SH-SY5Y (cell line): ENCODE results near the gene CRYBA2.

Experiments
- GATA2 ChIP-seq: IDR thresholded peaks from 2 replicates; pipeline ENCODE4 v1.6.1; 2011; ENCODE audit warnings: mild to moderate bottlenecking, low read depth, low read length
- GATA3 ChIP-seq: IDR thresholded peaks from 2 replicates; pipeline ENCODE4 v1.6.1; 2011; ENCODE audit warnings: low read depth, mild to moderate bottlenecking, low read length, moderate library complexity

GRCh38 chr2:218985325-218986091 is 7.7 kb downstream of the CRYBA2 start:
- TF ChIP-seq GATA2 (peak; percentile 87), GATA3 (no peak)
